Measurements from ENCODE around the gene RHOB. TPM values are rescaled to one million over a fixed set of nuclear protein-coding genes. Genes with fewer than 3 reads are reported as not detected.

RHOB gene
- total RNA-seq, 2 donors from 2014 or later, result 77.5 to 165 TPM

GRCh38 chr2:20423359-20423758 lies 23.5 kb upstream of the RHOB start:
- Histone ChIP-seq H3K36me3 (no peaks in the 10 kb centered on the region), H3K27me3 (no peaks in the 10 kb centered on the region), H3K4me3 (no peak overlapping the region), H3K4me1 (peaks cover 4% of the 10 kb centered on the region), H3K9ac (ENCODE audit: low read depth in 2 of 2, low read length in 2 of 2) (no peak overlapping the region), H3K27ac (peak overlapping the region; percentile 39), H3K9me3 (no peaks in the 10 kb centered on the region)
- intact Hi-C loops (cut with DNase I), result no loop called here
- DNase-seq, result no peak
- no peak for TF ChIP-seq CTCF (IDR thresholded peaks at IDR 0.05)

GRCh38 chr2:20423847-20424246 lies 23.0 kb upstream of the RHOB start:
- H3K4me1 ChIP-seq, result peaks cover 4% of the 10 kb centered on the region
- no peaks in the 10 kb centered on the region for H3K27me3 ChIP-seq
- peak overlapping the region in 1 of 2 donors; percentile 1 for H3K9ac ChIP-seq (ENCODE audit: low read depth in 2 of 2, low read length in 2 of 2)
- TF ChIP-seq CTCF (IDR thresholded peaks at IDR 0.05), result no peak
- no peak for DNase-seq
- intact Hi-C loops (cut with DNase I), result no loop called here
- H3K27ac ChIP-seq, result peak overlapping the region; percentile 39
- H3K9me3 ChIP-seq, result no peaks in the 10 kb centered on the region
- H3K4me3 ChIP-seq, result no peak overlapping the region
- H3K36me3 ChIP-seq, result no peaks in the 10 kb centered on the region

- Histone ChIP-seq H3K9me3 (no peaks in the 10 kb centered on the region), H3K9ac (ENCODE audit: low read depth in 2 of 2, low read length in 2 of 2) (peak overlapping the region; percentile 9 to 26), H3K4me3 (no peak overlapping the region), H3K36me3 (no peaks in the 10 kb centered on the region), H3K27ac (peak overlapping the region; percentile 39), H3K4me1 (peaks cover 4% of the 10 kb centered on the region), H3K27me3 (no peaks in the 10 kb centered on the region)
- DNase-seq, result peak; percentile 47
- no peak for TF ChIP-seq CTCF (IDR thresholded peaks at IDR 0.05)
- intact Hi-C loops (cut with DNase I), result no loop called here
Measured at GRCh38 chr2:20424300-20425290, 22.3 kb upstream of the RHOB start.

GRCh38 chr2:20425371-20425881 lies 21.4 kb upstream of the RHOB start:
- H3K4me1 ChIP-seq, result peaks cover 4% of the 10 kb centered on the region
- peak; percentile 15 for DNase-seq
- no peak overlapping the region for H3K9ac ChIP-seq (ENCODE audit: low read depth in 2 of 2, low read length in 2 of 2)
- TF ChIP-seq CTCF (IDR thresholded peaks at IDR 0.05), result no peak
- intact Hi-C loops (cut with DNase I), result no loop called here
- H3K9me3 ChIP-seq, result no peaks in the 10 kb centered on the region
- H3K4me3 ChIP-seq, result no peak overlapping the region
- H3K27me3 ChIP-seq, result no peaks in the 10 kb centered on the region
- no peak overlapping the region for H3K27ac ChIP-seq
- no peaks in the 10 kb centered on the region for H3K36me3 ChIP-seq

- no peak for TF ChIP-seq CTCF (IDR thresholded peaks at IDR 0.05)
- no peaks in the 10 kb centered on the region for H3K27me3 ChIP-seq
- H3K4me1 ChIP-seq, result peaks cover 4% of the 10 kb centered on the region
- no peak overlapping the region for H3K4me3 ChIP-seq
- intact Hi-C loops (cut with DNase I), result no loop called here
- H3K9ac ChIP-seq (ENCODE audit: low read depth in 2 of 2, low read length in 2 of 2), result no peak overlapping the region
- no peaks in the 10 kb centered on the region for H3K9me3 ChIP-seq
- H3K36me3 ChIP-seq, result no peaks in the 10 kb centered on the region
- peak; percentile 15 for DNase-seq
- no peak overlapping the region for H3K27ac ChIP-seq
Measured at GRCh38 chr2:20425884-20426283, 21.0 kb upstream of the RHOB start.

Measured in colonic mucosa (tissue), 4 donors.